Measurements from ENCODE around the gene SOX18.
"Not testable (repeated sequence)": the region's sequence is repeated elsewhere in the genome, so short reads cannot be mapped to it uniquely, and the experiment has no call there.

- TF ChIP-seq CTCF, POLR2A, POLR2AphosphoS5 (IDR thresholded peaks at IDR 0.05): not testable (repeated sequence)
These were observed 39.1 kb upstream of the SOX18 start for GRCh38 chr20:64088586-64088985.

Measured in gastroesophageal sphincter (tissue), 3 donors.